Activated T-helper 9 cell treated with anti-CD3 and anti-CD28 coated beads, Interleukin-2, amount 50 U/mL, for 16 hours (primary cell): ENCODE results near the gene TACC2.

Experiments used
- DNase-seq: peaks from one replicate; pipeline ENCODE4 v3.0.0-alpha.2; 2020; ENCODE audit warnings: low read depth

Gene TACC2

DNA sequence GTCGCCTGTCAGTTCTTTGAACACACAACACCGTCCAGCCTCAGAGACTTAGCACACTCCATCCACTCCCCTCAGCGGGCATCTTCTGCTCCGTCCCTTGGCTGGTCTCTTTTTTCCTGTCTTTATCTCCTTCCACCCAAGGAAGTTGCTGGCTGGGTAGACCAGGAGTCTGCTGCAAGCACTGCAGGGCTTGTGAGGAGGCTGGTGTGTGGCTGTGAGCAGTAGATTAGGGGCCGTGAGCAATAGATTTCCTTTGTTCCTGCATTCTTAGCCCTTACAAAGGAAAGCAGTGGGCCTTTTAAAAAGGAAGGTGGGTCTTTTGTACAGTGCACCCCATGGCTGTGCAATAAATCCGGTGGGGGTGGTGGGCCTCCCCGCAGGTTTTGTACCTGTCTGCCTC, 181.8 kb downstream of the TACC2 start:
- DNase-seq = no peak

GRCh38 chr10:122171302-122172075, 182.5 kb downstream of the TACC2 start:
- DNase-seq = no peak

GRCh38 chr10:122172361-122173008, 183.5 kb downstream of the TACC2 start:
- no peak for DNase-seq

GRCh38 chr10:122173337-122173736, 184.4 kb downstream of the TACC2 start:
- DNase-seq = no peak

GRCh38 chr10:122173766-122174435, 184.9 kb downstream of the TACC2 start:
- no peak for DNase-seq

- DNase-seq = no peak
Measured at GRCh38 chr10:122176232-122177213, 187.6 kb downstream of the TACC2 start.

- DNase-seq = no peak
Measured at GRCh38 chr10:122178655-122179054, 189.7 kb downstream of the TACC2 start.

DNA sequence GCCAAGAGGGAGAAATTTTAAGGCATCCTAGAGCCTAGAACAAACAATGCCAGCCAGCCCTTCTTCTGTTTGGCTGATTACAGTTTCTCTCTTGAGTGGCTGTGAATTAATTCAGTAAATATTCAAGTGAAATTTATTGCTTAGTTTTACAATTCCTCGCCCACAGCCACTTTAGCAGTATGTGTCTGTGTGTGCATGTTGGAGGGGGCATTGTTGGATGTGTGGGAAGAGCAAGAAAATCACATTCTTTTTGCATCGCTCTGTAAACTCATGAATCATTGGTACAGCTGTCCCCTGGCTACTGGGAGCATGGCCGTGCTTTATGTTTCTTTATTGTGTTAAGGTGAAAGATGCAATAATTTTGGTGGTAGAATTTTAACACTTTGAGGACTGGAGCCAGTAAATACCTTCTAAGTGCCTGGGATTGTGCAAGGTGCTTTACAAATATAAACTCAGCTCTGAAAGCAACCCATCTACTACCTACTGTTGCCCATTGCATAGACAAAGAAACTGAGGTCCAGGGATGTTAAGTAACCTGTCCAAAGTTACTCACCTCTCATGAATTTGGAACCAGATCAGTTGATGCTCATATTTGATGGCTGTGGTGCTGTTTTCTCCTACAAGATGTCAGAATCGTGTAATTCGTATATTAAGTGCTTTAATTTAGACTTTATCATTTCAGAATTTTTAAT, 192.2 kb downstream of the TACC2 start:
- no peak for DNase-seq

DNA sequence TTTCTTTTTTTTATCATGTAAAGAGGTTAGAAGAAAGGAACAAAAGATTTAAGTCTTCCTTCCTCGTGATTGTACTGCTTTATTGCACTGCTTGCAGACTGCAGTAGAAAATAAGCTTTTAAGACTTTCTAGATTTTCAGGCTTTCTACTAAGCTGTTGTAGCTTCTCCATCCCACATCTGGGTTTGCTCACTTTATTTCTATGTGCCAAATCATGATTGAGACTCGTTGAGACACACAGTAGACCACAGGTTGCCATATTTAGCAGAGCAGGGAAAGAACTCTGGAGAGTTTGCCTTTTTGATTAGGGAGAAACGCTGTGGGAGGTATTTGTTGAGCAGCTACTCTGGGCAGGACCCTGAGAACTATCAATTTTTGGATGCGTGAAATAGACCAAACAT, 192.9 kb downstream of the TACC2 start:
- no peak for DNase-seq

GRCh38 chr10:122182308-122182707, 193.3 kb downstream of the TACC2 start:
- no peak for DNase-seq

DNA sequence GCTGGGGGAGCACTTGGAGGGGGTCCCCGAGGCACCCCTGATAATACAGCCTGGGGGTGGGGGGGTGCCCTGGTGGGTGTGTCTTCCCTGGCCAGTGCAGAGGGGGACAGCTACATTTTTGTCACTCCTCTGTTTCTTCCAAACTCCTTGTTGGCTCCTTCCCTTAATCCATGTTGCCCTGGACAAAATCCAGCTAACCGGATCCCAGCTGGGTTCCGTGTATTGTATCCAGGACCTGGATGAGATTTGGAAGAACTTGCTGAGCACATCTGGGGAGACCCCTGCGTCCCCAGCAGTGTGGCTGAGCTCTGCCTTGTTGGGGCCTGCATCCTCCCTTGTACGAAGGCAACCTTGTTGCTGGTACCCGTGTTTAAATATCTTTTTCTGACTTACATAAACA, 195.3 kb downstream of the TACC2 start:
- no peak for DNase-seq

GRCh38 chr10:122185643-122186042, 196.7 kb downstream of the TACC2 start:
- no peak for DNase-seq

GRCh38 chr10:122186816-122187810, 198.2 kb downstream of the TACC2 start:
- no peak for DNase-seq

DNA sequence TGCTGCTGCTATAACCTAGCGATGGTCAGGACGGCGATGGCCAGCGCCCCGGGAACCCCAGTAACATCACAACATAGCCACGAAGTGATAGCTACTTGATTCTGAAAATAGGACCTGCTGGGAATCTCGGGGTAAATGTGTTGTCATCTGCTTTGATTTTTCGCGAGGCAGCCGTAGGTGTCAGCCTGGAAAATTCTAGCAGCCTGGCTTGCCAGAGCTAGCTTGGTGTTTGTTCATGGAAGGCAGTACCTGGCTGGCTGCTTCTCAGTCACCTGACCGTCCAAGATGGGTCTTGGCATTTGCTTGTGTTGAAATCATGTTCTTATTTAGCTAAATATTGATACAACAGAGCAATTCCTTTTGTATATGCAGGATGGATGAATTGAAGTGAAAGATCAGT, 199.7 kb downstream of the TACC2 start:
- no peak for DNase-seq

DNA sequence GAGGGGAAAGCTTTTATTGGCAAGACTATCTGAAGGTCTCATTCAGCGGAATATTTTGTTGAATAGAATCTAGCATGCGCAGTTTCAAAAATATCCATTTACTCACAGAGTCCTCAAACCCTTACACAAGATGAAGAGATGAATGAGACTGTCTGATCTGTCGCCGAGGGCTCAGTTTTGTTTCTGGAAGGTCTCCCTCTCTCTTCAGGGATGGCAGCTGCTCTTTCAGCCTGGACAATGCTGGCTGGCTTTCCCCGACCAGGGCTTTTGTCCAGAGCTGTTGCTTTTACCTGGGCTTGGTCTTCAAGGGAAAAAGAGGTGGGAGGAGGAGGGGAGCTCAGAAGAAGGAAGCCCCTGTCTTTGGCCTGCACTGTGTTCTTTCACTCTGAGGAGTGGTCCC, 200.2 kb downstream of the TACC2 start:
- DNase-seq = no peak

- no peak for DNase-seq
Measured at GRCh38 chr10:122190176-122190943, 201.4 kb downstream of the TACC2 start.

DNA sequence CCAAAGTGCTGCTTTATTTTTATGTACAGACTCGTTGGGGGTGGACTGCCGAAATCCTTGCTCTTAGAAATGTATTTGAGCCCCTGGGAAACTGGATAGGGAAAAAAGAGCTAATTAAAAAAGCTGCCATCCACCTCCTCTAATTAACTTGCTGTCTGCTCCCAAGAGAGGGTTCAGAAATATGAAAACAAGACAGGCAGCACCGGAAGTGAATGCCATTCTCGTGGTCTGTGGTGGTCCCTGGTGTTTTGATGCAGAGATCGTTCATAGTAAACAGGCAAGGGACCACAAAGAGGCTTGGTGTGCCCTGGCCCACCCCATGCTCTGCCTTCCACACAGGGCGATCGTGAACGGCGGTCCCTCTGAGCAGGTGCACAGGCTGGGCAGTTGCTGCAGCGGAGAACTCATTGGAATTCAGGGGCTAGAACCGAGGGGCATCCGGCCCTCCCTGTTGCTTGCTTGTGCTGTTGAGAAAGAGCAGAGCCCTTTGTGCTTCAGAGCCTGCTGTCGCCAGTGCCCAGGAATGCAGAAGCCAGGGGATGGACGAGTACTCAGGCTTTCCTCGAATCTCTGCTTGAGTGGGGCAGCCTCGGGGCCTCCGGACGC, 203.1 kb downstream of the TACC2 start:
- DNase-seq = no peak

- DNase-seq = no peak
Measured at GRCh38 chr10:122194251-122194650, 205.3 kb downstream of the TACC2 start.

DNA sequence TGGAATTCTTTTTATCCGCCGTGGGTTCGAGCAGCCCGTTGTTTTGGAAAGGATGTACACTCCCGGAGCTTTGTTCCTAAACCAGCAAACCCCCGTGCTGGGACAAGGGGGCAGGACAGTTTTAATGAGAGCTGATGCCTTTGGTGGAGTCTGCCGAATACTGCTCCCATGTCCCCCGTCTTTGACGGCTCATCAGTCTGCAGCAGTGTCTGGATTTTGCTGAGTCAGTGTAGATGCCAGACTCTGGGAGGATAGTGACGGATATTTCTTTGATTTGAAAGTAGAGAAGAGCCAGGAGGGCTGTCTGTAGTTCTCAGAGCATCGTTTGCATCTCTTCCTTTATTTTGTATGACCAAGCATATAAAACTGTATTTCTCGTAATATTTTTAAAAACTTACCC, 207.3 kb downstream of the TACC2 start:
- DNase-seq = no peak
